Common myeloid progenitor, CD34-positive (primary cell): Measurements from ENCODE around the gene MAPK10.

ENCODE experiments used
- CTCF ChIA-PET: fragments of 350-600 bp; sonication (Branson Sonifier 250); formaldehyde crosslinking; loops from one replicate; lab custom pipeline; 2021; ENCODE audit warnings: antibody characterized with exemption; lab: Charles Lee
- POLR2A ChIA-PET: fragments of 350-600 bp; sonication (Branson Sonifier 250); formaldehyde crosslinking; loops from one replicate; lab custom pipeline; 2021; ENCODE audit warnings: antibody characterized with exemption; lab: Charles Lee
- DNase-seq, 3 donors: peaks; one replicate each; pipeline versions ENCODE4 v3.0.0 to v3.0.0-alpha.2; 2013
- H3K27ac ChIP-seq, 2 experiments: 1 replicate in 1 of 2; 2 replicates in 1 of 2; pipeline ENCODE4 v1.7.0; 2013; ENCODE audit warnings: inconsistent platforms in 2 of 2, low read length in 2 of 2, mild to moderate bottlenecking in 2 of 2, low read depth in 1 of 2, moderate library complexity in 1 of 2; ENCODE audit not compliant: severe bottlenecking in 2 of 2, insufficient read depth in 1 of 2, poor library complexity in 1 of 2
- H3K27me3 ChIP-seq, 5 experiments: replicated peaks in 2 of 5; 1 replicate in 3 of 5; 2 replicates in 2 of 5; pipeline versions ENCODE4 v1.6.1 to v1.7.0; 2013; ENCODE audit warnings: low read length in 4 of 5, mild to moderate bottlenecking in 2 of 5, moderate library complexity in 2 of 5, inconsistent platforms in 1 of 5; ENCODE audit not compliant: insufficient read depth in 5 of 5, control insufficient read depth in 4 of 5
- H3K36me3 ChIP-seq, 4 experiments: 1 replicate in 2 of 4; 2 replicates in 2 of 4; pipeline versions ENCODE4 v1.6.1 to v1.7.0; 2013; ENCODE audit warnings: low read length in 3 of 4, control low read depth in 1 of 4, mild to moderate bottlenecking in 1 of 4; ENCODE audit not compliant: control insufficient read depth in 4 of 4, insufficient read depth in 4 of 4
- H3K4me1 ChIP-seq, 4 experiments: 1 replicate in 3 of 4; 2 replicates in 1 of 4; pipeline versions ENCODE4 v1.6.1 to v1.7.1; 2013; ENCODE audit warnings: low read length in 3 of 4, mild to moderate bottlenecking in 3 of 4, control low read depth in 1 of 4, inconsistent platforms in 1 of 4, moderate library complexity in 1 of 4; ENCODE audit not compliant: control insufficient read depth in 4 of 4, insufficient read depth in 4 of 4; ENCODE audit errors: control extremely low read depth in 1 of 4
- H3K4me3 ChIP-seq, 7 experiments: 1 replicate in 4 of 7; 2 replicates in 3 of 7; pipeline versions ENCODE4 v1.5.1 to v1.7.0; 2013; ENCODE audit warnings: mild to moderate bottlenecking in 7 of 7, low read length in 6 of 7, moderate library complexity in 6 of 7, inconsistent platforms in 2 of 7, low read depth in 2 of 7, control low read depth in 1 of 7; ENCODE audit not compliant: insufficient read depth in 4 of 7, control insufficient read depth in 1 of 7; ENCODE audit errors: extremely low read depth in 1 of 7
- H3K9me3 ChIP-seq, 5 experiments: 1 replicate in 4 of 5; 2 replicates in 1 of 5; pipeline versions ENCODE4 v1.6.1 to v1.7.1; 2013; ENCODE audit warnings: low read length in 4 of 5, mild to moderate bottlenecking in 2 of 5, inconsistent platforms in 1 of 5, low read depth in 1 of 5, moderate library complexity in 1 of 5; ENCODE audit not compliant: control insufficient read depth in 4 of 5, insufficient read depth in 2 of 5; ENCODE audit errors: control extremely low read depth in 1 of 5
- WGBS: methylation state at CpG from one replicate; pipeline ENCODE4 v1.1.5; 2013; ENCODE audit not compliant: insufficient coverage; 5-methylcytosine and 5-hydroxymethylcytosine counted together

The MAPK10 gene

DNA sequence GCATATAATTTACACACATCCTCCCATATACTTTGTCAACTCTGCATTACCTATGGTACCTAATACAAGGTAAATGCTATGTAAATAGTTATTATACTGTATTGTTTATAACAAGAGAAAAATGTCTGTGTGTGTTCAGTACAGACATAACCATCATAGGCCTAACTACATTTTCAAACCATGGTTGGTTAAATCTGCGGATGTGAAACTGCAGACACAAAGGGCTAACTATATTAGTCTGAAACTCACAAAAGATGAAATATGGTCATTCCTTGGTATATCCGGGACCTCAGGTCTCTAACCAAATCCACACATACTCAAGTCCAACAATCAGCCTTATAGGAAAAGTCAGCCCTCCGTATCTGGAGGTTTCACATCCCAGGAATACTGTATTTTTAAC lies 13.5 kb downstream of the MAPK10 start:
- H3K36me3 ChIP-seq: no peaks in the 10 kb centered on the region
- POLR2A ChIA-PET: no interaction called here

DNA sequence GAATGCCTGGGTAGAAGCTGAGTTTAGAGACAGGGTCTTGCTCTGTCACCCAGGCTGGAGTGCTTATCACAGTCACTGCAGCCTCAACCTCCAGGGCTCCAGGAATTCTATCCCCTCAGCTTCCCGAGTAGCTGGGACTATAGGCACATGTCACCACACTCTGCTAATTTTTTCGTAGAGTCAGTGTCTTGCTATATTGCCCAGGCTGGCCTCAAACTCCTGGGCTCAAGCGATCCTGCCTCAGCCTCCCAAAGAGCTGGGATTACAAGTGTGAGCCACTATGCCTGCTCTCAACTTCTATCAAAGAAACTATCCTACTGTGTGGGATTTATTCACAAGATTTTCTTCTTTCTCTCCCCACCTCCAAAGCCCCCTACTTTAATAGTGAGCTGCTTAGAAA lies 15.7 kb downstream of the MAPK10 start:
- ChIA-PET CTCF (no interaction called here), POLR2A (no interaction called here)
- H3K36me3 ChIP-seq: no peaks in the 10 kb centered on the region
- no peak overlapping the region for H3K4me3 ChIP-seq
- 92% methylated on average over 3 of the region's 3 CpGs for WGBS
- H3K9me3 ChIP-seq: no peaks in the 10 kb centered on the region
- no peaks in the 10 kb centered on the region for H3K27me3 ChIP-seq
- H3K27ac ChIP-seq: no peak overlapping the region
- no peaks in the 10 kb centered on the region for H3K4me1 ChIP-seq
- no peak for DNase-seq

More for the DNA sequence above, 13.5 kb downstream of the MAPK10 start:
- DNase-seq: no peak
- Histone ChIP-seq H3K27ac (no peak overlapping the region), H3K4me3 (no peak overlapping the region), H3K9me3 (no peaks in the 10 kb centered on the region), H3K27me3 (no peaks in the 10 kb centered on the region), H3K4me1 (no peaks in the 10 kb centered on the region)
- WGBS: 100% methylated on average over 1 of the region's 3 CpGs
- CTCF ChIA-PET: interaction anchor here (0.6 kb wide), 1 partner anchor 1023 kb away, joined by 4 read pairs; no protein-coding TSS in a partner anchor

DNA sequence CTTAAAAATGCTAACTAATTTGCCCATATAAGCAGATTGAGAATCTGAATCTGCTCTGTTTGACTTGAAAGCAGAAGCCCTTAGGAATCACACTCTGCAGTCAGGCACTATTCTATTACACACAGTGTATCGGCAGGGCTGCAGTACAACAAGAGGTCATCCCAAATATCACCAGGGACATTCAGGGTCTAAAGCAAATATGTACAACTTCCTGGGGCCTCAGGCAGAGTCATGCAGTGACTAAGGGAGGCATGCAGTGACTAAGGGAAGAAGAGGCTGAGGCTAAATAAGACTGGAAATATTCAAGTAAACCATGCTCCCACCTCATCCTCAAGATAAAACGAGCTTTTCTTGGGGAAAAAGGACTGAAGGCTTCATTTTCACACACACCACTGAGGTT lies 20.9 kb downstream of the MAPK10 start:
- H3K27ac ChIP-seq: no peak overlapping the region
- DNase-seq: no peak
- no CpG with 5 or more reads among the region's 2 CpGs for WGBS
- POLR2A ChIA-PET: no interaction called here
- no peaks in the 10 kb centered on the region for H3K9me3 ChIP-seq
- CTCF ChIA-PET: no interaction called here
- no peaks in the 10 kb centered on the region for H3K36me3 ChIP-seq
- no peaks in the 10 kb centered on the region for H3K4me1 ChIP-seq
- no peaks in the 10 kb centered on the region for H3K27me3 ChIP-seq
- H3K4me3 ChIP-seq: no peak overlapping the region

DNA sequence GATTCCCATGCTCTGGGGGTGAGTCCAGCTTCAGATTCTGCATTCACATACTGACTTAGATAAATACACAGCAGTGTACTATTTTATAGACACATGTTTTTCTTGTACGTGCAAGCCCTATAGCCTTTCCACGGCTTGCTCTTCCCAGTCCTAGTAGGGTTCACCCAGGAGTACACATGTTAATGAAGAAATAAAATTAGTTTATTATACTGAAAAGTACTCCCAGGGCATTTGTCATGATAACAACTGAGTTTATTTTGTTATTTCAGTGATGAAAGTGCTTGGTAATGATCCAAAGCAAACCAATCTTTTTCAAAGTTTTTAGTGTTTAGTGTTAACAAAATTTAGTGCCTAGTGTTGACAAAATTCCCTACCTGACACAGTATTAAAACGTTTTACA lies 21.3 kb downstream of the MAPK10 start:
- Histone ChIP-seq H3K4me3 (no peak overlapping the region), H3K27me3 (no peaks in the 10 kb centered on the region), H3K27ac (no peak overlapping the region), H3K36me3 (no peaks in the 10 kb centered on the region), H3K4me1 (no peaks in the 10 kb centered on the region), H3K9me3 (no peaks in the 10 kb centered on the region)
- 67% methylated on average over 1 of the region's 3 CpGs for WGBS
- CTCF ChIA-PET: no interaction called here
- no peak for DNase-seq
- POLR2A ChIA-PET: no interaction called here

DNA sequence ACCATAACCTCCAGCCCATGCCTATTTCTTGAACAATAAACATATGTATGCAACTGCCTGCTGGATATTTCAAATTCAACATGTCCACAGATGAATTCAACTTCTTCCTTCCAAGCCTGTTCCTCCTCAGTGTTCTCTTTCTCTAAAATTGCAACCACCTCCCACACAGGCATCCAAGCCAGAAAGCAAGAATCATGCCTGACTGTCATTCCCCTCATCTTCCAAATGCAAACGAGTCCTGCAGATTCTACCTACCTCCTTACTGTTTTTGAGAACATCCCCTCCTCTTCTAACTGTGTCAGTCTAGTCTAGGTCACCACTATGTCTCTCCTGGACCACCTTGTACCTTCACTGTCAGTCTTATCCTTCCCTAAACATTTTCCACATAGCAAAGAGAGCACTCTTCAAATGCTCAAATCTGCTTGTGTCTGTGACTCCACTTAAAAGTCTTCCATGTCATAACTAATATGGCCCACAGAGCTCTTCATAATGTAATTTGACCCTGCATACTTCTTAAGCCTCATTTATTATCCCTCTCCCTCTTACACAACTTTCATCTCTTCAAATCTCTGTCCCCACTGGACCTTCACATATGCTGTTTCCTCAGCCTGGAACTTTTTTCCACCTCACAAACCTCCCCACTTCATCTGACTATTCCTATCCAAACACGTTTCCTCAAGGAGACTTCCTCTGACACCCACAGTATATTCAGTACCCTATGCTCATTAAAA lies 25.7 kb downstream of the MAPK10 start:
- ChIA-PET CTCF (interaction anchor here (0.6 kb wide), 1 partner anchor 876 kb away, joined by 3 read pairs; no protein-coding TSS in a partner anchor), POLR2A (no interaction called here)
- Histone ChIP-seq H3K4me3 (no peak overlapping the region), H3K36me3 (no peaks in the 10 kb centered on the region), H3K9me3 (no peaks in the 10 kb centered on the region), H3K27me3 (no peaks in the 10 kb centered on the region), H3K4me1 (peaks cover 0 to 9% (median 3%) of the 10 kb centered on the region in 4 experiments), H3K27ac (no peak overlapping the region)
- 96% methylated on average over 2 of the region's 2 CpGs for WGBS
- DNase-seq: no peak

DNA sequence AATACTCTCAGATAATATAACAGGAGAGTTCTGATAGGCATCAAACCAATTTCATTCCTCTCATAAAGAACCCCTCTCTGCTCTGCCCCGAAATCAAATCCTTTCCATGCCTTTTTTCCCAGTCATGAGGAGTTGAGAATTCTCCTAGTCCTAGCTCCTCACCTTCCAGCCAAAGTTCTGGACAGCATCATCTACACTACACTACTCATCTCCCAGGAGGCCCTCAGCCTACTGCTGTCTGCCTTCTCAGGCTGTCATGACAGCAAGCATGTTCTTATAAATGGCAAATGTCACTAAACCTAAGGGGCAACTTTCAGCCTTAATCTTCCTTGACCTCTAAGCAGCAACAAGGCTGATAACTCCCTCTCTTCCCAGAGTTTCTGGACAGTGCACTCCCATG lies 26.6 kb downstream of the MAPK10 start:
- Histone ChIP-seq H3K4me1 (peaks cover 0 to 9% (median 3%) of the 10 kb centered on the region in 4 experiments), H3K36me3 (no peaks in the 10 kb centered on the region), H3K4me3 (no peak overlapping the region), H3K9me3 (no peaks in the 10 kb centered on the region), H3K27me3 (no peaks in the 10 kb centered on the region), H3K27ac (no peak overlapping the region)
- POLR2A ChIA-PET: no interaction called here
- no peak for DNase-seq
- CTCF ChIA-PET: no interaction called here
- 0% methylated on average over 1 of the region's 1 CpG for whole genome bisulfite sequencing

DNA sequence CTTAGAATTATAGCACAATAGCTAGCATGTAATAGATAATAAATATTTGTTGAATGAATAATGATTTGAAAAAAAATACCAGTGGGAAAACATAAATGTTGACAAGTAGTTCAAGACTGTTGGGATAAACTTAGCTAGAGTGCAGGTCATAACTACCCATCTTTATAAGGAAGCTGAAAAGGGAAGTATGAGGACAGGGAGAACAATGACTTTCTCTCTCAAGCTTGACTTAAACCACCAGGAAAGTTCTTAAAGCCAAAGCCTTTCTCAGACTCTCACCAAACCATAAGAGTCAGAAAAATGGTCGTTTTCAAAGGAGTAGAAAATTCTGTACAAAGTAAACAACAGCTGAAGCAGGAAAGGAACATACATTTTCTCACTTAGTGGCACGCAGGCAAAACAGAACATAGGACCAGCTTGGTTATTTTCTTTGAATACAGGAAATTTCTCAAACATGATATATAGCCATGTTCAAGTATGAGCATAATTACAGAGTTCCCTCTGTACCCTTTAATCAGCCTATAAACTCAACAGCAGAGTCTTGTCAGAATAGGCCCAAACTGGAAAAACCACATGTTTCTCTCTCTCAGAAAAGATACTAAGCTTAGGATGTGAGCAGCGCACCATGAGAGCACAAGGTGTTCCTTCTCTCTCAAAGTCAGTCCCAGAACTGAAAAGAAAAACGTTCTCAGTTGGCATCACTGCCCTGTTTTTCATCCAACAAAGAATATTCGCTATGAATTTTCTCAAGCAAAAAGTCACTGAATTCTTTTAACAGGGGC lies 28.7 kb downstream of the MAPK10 start:
- Histone ChIP-seq H3K4me3 (no peak overlapping the region), H3K4me1 (peaks cover 0 to 13% (median 3%) of the 10 kb centered on the region in 4 experiments), H3K27ac (peak overlapping the region in 1 of 2 experiments; percentile 39), H3K27me3 (no peaks in the 10 kb centered on the region), H3K36me3 (no peaks in the 10 kb centered on the region), H3K9me3 (no peaks in the 10 kb centered on the region)
- CTCF ChIA-PET: interaction anchor here (0.8 kb wide), 1 partner anchor 83 kb away, joined by 3 read pairs; no protein-coding TSS in a partner anchor
- POLR2A ChIA-PET: no interaction called here
- DNase-seq: peak in 2 of 3 donors; percentile 25 to 31
- WGBS: 23% methylated on average over 4 of the region's 5 CpGs
